HG03439 (cell line): Measurements from ENCODE around the gene SYS1.

ENCODE experiments used
- ATAC-seq: cut with Tn5 transposase; IDR thresholded peaks from one replicate; pipeline ENCODE4 v1.9.1; 2021; ENCODE audit warnings: mild to moderate bottlenecking, moderate library complexity; ENCODE audit not compliant: unreplicated experiment

The SYS1 gene

DNA sequence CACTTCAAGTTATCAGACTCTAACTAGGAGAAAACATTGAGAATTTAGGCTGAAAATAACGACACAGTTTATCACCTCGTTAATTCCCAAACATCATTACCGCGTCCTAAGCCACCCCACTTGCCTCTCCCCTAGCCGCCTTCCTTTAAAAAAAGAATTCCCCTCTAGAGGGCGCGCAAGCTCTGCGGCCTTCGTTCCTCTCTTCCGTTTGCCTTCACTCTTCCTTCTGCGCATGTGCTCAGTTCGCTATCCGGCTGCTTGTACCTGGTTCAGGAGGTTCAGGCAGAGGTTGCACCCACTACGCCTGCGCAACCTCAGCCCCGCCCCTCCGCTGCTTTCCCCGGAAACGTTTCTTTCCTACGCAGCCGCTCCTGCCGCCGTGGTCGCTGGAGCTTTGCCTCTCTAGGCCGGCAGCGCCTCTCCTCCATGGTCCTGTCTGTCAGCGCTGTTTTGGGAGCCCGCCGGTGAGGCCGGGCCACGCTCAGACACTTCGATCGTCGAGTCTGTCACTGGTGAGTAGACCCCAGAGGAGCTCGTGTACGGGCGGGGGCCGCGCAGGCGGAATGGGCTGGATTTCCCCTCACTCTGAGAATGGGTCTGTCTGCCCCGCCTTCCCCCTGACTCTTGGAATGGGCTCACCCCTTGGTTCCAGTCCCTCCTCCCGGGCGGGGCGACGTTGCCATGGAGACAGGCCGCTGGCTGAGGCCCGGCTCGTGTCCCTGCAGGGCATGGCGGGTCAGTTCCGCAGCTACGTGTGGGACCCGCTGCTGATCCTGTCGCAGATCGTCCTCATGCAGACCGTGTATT is at the start of gene SYS1:
Gene SYS1, plus strand, starts transcription at position 353 of the 807 bp plus-strand sequence. Its CDS starts 376 bp downstream, at position 729.
- peak; percentile 83 for ATAC-seq

DNA sequence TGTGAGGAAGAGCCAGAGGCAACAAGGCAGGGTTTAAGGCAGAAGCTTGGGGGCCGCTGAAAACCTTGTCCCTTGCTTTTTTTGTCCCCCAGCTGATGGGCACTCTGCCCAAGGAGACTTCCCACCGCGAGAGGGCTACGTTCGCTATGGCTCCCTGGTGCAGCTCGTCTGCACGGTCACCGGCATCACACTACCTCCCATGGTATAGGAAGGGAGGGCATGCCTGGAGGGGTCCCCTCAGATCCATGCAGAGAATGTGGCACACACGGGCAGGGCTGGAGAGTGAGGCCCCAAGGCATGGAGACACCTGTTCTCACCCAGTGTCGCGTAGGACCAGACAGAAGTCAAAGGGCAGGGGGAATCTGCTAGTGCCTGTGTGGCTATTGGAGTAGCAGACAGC is 49.0 kb upstream of the SYS1 start:
- no peak for ATAC-seq

DNA sequence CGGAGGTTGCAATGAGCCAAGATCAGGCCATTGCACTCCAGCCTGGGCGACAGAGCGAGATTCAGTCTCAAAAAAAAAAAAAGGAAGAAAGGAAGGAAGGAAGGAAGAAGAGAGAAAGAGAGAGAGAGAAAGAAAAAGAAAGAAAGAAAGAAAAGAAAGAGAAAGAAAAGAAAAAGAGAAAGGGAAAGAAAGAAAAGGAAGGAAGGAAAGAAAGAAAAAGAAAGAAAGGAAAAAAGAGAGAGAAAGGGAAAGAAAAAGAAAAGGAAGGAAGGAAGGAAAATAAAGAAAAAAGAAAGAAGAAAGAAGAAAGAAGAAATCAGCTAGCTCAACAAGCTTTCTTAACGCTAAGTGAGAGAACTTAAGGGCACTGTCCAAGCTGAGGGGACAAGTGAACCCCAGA is 47.3 kb upstream of the SYS1 start:
- ATAC-seq, result no peak

DNA sequence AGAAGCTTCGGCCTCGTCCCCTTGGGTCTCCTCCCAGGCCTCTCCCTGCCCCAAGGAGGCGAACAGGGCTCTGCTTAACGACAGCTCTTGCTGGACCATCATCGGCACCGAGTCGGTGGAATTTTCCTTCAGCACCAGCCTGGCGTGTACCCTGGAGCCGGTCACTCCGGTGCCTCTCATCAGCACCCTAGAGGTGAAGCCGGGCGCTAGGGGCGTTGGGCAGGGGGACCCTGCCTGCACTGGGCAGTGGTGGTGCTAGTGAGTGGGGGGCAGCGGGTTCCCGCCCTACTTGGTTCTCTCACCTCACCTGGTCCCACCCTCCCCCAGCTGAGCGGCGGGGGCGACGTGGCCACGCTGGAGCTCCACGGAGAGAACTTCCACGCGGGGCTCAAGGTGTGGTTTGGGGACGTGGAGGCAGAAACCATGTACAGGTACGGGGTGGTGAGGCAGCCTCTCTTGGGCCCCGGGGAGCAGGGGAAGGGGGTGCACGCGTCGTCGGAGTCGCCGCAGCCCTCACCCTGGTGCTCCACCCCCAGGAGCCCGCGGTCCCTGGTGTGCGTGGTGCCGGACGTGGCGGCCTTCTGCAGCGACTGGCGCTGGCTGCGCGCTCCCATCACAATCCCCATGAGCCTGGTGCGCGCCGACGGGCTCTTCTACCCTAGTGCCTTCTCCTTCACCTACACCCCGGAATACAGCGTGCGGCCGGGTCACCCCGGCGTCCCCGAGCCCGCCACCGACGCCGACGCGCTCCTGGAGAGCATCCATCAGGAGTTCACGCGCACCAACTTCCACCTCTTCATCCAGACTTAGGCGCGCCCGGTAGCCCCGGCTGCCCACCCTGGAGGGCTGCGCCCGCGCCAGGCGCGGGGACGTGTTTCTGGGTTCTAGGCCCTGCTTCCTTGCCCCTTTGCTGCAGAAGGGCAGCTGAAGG is 46.5 kb upstream of the SYS1 start:
- ATAC-seq, result no peak

DNA sequence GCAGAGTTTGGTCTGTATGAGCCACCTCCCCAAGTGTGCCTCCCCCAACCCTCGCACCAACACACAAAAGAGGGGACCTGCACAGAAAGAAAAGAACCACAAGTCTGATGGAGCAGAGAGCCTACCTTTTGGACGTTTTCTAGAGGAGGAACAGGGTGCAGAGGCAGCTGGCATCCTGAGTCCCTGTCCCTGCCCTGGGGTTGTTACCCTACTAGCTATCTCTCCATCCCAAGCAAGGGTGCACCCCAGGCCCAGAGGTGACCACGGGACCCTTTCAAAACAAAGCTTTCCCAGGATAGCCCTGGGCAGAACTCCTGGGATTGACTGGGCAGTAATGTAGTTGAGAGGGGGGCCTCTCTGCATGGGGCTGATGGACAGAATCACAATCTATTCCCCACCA is 45.1 kb upstream of the SYS1 start:
- ATAC-seq, result no peak

DNA sequence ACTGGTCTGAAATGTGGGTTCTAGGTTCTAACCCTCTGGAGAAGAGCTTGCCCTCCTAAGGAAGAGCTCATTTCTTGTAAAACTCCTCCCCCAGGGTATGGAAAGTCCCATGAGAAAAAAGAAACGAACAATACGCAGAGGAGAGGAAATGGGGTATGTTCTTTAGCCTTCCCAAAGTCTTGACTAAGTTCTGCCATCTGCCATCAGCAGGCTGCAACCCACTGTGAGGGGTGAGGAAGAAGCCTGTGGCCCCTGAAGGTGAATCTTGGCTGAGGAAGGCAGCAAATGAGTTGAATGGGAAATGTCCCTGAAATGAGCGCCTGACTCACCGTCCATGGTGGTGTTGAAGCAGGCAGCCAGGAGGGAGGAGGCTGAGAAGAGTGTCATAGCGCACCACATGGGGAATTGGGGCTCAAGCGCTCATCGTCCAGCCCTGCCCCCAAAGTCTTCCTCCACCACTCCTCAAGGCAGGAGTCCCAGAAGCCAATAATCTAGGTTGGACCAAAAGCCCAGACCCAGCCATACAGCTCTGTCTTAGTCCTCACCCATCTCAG is 44.5 kb upstream of the SYS1 start:
- no peak for ATAC-seq

DNA sequence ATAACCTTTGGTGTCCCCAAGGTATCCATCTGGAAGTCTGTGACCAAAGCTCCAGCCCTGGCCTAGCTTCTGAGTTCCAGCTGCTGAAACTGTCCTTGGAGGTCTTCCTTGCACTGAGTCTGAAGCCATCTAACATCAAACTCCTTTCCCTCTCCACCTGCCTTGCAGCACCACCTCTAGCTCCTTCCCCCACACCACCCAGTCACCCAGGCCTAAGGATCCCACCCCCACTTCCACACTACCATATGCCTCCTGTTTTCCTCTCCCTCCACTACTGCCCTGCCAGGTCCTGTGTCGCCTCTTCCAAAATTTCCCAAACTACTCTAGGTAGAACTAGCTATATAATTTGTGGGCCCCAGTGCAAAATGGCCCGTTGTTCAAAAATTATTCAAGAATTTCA is 44.0 kb upstream of the SYS1 start:
- ATAC-seq, result no peak

DNA sequence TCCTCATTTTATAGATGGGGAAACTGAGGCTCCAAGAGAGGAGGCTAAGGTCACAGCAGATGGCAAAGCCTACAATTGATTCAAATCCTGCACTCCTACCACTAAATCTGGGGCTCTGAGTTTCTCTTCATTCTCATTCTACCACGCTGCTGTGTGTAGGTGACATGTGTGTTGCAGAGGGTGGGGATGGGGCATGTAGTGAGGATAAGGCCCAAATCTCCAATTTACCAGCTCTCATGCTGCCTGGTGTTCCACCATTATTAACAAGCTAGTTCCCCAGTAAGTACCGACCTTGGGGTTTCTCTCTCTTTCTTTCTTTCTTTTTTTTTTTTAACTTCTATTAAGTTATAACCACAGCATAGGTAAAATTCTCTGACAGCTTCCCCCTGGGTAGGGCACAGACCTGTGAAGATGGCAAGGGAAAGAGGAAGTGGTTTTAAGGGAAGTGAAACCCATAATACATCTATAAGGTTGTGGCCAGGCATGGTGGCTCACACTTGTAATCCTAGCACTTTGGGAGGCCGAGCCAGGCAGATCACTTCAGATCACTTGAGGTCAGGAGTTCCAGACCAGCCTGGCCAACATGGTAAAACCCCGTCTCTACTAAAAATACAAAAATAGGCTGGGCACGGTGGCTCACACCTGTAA is 41.9 kb upstream of the SYS1 start:
- ATAC-seq, result no peak

DNA sequence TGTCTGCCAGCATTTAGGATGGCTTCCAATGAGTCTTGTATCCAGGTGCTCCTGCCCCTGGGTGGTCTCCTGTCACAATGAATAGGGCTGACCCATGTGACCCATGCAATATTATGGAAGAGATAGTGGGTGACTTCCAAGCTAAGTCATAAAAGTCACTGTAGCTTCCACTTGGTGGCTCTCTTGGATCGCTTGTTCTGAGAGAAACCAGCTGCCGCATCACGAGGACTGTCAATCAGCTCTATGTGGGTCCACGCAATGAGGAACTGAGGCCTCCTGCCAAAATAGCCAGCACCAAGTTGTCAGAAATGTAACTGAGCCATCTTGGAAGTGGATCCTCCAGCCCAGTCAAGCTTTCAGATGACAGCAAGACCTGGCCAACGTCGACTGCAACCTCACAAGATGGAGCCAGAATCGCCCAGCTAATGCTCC is 40.0 kb upstream of the SYS1 start:
- no peak for ATAC-seq

DNA sequence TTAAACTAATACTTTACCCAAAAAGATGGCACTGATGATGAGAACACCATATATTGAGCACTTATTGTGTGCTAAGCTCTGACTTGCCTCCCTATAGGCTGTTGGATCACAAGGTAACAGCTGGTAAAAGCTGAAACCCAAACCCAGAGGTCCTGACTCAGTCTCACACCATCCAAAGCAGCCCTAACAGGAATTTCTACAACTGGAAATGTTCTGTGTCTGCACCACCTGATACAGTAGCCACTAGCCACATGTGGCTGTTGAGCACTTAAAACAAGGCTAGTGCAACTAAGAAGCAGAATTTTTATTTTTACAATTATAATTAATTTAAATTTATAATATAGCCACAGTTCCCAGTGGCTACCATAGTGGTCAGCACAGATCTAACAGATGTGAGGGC is 39.2 kb upstream of the SYS1 start:
- no peak for ATAC-seq

DNA sequence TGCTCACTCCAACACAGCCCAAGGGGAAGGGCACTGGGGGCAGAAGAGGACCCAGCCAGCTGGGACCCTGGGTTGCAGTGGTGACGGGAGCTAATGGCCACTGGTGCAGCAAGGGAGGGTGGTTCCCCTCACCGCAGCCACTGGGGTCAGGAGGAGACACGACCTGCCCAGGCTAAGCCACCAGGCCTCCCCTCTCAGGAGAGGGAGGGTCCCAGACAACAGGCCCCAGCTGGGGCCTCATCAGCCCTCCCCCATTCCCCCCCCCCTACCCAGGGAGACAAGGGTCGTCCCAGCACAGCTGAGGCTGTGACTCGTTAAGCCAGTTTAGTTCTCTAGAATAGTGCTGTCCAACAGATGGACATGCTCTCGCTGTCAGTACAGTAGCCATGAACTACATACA is 37.6 kb upstream of the SYS1 start:
- no peak for ATAC-seq

DNA sequence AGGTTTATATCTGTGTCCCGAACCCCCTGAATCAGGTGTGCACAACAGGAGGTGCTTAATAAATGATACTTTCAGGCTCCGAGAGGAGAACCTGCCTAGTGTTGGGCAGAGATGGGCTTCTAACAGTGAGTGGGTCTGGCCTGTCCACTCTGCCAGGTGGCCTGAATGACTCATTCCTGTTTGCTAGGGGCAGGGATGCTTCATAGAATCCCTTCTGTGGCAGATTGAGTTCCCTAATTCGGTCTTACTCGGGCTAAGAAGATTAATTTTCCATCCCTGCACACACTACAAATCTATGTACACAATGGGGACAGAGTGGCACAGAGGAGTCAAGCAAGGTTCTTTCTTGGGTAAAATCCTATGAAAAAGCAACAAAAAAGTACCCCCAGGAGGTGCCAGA is 34.5 kb upstream of the SYS1 start:
- ATAC-seq, result no peak

DNA sequence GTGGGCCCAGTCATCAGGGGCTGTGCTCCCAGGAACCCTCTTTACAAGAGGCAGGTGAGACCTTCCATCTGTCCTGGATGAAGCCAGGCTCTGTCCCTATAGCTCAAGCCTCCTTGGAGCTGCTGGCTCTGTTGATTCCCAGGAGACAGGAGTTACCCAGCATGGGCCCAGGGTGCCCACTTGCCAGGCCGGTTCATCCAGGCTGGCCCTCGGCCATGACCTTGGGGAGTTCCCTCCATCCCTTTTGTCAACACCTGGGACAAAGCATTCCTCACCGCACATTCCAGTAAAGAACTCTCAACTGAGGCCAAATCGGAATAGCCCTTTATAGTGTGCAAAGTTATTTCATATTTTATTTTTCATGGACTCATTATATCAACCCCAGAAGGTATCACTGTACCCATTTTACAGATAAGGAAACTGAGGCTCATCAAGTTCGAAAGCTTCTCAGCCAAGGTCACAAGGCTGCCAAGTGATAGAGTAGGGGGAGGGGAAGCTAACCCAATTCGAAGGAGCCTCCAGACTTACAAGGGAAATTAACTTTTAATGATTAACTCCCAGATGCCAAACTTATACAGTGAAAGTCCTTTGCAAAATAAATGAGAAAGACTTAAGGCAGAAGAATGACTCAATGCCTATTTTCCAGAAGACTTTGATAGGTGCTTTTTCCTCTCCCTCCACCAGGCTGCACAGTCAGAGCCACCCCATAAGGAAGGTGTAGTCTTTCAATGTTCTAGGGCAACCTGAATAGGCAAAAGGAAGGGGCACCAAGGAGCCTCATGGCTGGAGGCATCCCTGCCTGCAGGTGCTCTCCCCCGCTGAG is 33.2 kb upstream of the SYS1 start:
- no peak for ATAC-seq

DNA sequence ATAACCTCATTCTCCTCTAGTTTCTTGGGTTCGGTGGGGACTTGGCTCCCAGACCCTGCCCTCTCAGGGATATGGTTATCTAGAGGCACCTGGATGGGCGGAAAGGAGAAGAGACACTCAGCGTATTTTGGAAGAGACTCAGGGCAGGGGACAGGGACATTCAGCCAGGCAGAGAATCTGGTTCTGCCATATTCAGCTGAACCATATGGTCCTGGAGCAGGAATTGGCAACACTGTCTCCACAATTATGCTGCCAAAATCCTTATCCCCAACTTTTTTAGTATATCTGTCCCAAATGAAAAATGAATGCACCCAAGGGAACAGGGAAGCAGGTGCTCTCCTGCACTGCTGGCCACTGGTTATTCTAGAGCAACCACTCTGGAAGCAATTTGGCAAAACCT is 32.5 kb upstream of the SYS1 start:
- ATAC-seq, result no peak

DNA sequence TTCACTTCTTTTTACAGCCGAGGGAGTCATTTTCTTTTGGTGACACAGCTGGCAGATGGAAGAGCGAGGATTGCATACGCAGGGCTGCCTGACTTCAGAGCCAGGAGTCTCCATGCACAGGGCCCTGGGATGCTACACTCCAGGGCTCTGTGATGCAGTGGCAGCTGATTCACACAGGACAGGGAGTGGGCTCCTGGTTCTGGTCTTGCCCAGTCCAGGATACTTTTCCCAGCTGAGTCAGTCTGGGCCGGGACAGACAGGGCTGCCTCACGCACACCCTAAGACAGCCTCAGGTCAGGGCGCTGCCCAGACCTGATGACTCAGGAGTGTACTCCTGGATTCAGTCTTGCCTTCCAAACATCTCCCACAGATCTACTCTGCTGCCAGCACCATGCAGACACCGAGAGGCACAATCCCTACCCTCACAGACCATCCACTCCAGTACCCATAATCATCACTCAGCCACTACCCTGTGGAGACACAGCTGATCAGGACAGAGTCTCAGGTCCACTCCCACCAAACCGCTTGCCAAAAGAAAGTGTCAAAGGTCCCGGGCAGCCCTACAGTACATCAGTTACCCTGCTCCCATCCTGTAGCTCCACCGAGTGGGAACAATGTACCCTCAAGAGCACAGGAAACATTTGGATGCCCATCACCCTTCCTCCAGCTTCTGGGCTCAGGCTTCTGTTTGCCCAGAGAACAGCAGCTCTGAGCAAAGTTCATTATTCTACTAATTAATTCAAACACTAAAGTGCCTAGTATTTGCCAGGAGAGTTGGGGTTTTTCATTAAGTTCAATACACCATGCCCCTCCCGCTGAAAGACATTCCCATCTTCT is 26.2 kb upstream of the SYS1 start:
- ATAC-seq, result no peak

DNA sequence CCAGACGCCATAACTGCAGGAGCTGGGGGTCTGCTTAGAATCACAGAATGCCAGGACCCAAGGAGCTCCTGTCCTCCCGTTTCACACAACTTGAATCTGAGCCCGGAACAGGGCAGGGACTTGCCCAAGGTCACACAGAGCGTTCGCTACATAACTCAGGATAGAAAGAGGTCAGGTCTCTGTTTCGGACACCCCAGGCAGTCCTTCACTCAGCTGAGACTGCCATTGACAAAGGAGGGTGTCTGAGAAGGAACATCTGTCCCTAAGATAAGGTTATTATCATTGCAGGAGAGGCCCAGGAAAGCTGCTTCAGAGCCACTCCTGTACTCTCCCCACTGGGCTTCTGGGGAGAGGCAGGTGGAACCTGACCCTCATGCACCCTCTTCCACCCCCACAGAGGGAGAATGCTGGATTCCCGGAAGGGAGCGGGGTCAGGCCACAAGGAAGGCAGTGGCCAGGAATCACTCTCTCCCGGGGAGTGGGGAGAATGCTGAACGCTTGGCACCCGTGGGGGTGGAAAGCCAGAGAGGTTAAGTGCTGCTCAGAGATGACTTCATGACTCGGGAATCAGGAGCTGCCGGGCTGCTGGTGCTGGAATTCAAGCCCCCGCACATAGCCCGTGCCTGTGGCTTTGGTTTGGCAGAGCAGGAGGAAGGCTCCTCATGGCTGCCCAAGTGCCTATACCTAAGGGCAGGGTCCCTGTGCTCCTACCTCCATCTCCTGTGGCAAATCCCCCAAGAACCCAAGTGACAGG is 25.4 kb upstream of the SYS1 start:
- no peak for ATAC-seq

DNA sequence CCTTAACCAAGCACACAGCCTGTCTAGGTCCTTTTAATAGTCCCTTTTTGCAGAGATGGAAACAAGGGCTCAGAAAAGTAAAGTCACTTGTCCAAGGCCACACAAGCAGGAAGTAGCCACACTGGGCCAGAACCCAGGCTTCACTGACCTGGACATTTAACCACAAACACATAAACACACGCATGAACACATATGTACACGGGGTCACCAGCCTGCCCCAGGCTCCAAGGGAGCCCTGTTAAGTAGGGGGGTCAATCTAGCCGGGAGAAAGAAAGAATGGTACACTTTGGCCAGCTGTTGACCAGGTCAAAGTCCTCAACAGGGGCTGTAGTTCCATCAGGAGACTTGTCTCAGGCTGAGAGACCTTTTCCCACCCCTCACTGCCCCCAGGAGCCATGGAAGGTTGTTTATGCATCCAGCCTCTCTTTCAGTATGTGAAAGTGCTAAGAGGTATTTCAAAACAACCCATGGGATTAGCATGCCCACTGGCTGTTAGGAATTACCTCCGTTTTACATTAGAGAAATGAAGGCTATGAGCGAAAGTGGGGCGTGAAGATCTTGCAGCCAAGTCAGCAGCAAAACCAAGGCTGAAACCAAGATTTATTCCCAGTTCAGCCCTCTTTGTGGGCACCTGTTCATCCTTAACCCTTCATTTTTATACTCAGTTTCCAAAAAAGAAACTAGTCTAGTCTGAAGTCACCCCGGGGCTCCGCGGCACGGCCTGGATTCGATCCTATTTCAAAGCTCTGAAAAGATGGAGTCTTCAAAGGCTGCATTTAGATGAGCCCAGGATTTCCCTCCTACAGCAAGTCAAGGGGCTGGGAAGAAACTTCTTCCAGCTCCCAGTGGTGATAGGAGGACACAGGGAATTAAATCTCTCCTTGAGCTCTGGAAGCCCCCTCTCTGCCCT is 24.6 kb upstream of the SYS1 start:
- no peak for ATAC-seq

DNA sequence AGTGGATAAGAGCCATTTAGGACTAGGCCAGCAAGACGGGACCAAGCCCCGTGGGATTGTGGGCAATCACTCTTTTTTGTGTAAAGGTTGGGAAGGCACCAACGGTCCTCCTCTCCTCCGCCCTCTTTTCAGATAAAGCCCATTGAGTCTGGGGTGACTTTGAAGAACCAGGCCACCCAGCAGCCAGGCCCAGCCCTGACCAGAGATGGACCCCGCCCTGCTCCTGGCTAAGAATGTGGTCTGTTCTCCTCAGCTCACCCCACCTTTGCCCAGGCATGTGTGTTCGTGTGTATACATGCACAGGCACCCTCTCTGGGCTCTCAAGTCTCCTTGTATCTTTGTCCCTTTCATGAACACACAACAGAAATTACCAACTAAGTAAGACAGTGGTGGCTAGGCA is 23.9 kb upstream of the SYS1 start:
- ATAC-seq, result no peak
